Activated T-helper 1 cell treated with anti-CD3 and anti-CD28 coated beads, Interleukin-2, amount 50 U/mL, for 16 hours (primary cell): ENCODE measurements around the gene PDE6A.

ENCODE experiments used
- DNase-seq, 2 donors: peaks; one replicate each; pipeline ENCODE4 v3.0.0-alpha.2; 2020; ENCODE audit warnings: low read depth in 1 of 2, low spot score in 1 of 2

Gene PDE6A

DNA sequence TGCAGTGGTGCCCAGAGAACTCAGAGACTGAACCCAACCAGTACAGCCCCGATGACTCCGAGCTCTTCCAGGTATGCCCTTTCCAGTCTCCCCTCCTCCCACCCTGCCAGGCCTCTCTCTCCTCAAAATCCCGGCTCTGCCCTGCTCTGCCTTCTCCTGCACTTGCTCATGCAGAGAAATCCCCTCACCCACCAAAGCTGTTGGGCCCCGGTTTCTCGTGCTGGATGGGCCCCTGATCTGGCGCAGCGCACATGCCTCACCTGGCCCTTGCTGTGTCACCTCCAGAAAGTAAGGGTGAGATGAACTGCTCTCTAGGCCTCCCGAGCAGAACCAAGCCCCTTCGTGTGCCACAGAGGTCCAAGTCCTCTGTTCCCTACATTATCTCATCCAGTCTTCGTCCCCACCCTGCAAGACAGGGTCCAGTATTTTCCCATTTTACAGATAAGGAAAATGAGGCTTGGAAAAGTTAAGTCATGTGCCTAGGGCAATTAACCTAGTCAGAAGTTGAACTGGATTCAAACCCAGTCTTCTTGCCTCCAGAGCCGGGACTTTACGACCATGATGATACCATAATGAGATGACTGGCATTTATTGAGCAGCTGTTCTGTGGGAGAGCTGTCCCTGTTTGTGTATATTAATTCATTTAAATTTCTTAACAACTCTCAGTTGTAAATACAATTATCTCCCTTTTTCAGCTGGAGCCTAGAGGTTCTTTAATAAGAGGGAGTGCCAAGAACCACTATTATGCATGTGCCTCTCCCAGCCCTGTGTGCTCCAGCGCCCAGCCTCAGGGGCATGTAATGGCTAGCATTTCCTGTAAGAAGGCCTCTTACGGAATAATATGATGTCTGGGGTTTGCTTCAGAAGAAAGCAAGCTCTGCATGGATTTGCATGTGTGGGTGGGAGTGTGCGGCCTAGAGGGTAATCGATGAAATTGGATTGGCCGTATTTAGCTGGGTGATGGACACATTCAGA lies 123.8 kb downstream of the PDE6A start:
- no peak for DNase-seq

DNA sequence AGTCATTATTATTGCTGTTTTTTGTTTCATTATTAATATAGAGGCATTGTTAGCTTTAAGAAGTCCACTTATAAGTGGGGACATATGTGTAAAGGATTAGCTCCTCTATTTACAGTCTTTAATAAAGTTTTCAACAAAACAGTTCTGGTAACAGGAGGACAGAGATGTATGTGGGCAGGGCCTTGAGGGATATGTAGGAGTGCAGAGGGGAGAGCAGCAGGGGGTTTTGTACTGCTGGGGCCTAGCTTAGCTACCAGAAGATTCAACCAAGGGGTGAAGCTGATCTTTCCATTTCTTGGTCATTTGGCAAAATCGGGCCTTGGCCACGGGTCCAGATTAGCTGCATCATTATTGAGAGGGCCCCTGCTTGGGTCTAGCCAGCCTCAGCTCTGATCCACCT lies 124.6 kb downstream of the PDE6A start:
- no peak for DNase-seq

DNA sequence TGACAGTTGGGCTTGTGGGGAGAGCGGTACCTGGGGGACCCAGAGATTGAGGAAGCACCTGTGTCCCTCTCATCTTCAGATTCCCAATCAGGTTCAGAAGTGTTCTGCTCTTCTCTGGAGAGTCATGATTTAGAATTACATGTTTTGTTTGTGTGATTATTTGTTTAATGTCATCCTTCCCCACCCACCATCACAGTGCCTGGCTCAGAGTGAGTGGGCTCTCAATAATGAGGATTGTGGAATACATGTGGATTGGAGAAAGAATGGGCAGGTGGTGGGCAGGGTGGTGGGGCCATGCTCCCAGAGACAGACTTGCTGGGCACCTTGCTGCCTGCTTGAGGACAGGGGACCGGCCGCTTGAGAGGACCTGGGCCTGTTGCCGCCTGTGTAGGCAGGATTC lies 126.5 kb downstream of the PDE6A start:
- DNase-seq: no peak

DNA sequence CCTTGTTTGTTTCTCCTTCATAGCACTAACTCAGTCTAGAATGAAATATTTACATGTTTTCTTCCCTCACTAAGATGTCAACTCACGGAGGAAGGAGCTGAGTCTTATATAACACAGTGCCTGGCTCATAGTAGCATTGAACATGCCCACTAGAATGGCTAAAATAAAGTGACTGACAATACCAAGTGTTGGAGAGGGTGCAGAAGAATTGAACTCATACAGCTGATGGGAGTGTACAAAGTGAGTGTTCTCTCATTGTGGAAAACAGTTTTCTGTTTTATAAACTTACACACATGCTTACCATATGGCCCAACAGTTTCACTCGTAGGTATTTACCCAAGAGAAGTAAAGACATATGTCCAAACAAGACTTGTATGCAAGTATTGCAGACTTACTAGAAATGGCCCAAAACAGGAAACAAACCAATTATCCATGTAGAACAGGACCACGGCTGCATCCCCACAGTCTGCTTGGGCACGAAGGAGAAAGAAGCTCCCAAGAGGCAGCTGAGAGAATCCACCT lies 127.0 kb downstream of the PDE6A start:
- DNase-seq: no peak

DNA sequence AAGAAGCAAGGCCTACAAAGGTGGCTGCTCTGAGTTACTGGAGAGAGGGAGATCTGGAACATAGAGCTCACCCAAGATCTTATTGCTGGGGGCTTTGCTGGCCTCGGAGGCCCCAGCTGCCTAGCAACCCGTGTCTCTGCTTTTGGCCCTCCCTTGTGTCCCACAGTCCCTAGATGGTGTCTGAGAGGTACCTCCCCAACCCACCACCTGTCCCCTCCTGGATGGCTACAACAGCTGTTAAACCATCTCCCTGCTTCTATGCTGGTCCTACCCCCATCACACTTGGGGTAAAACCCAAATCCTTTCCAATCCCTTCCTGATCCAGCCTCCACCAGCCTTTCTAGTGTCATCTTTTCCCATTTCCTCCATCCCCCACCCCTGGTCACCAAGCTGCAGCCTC lies 127.9 kb downstream of the PDE6A start:
- DNase-seq: no peak

DNA sequence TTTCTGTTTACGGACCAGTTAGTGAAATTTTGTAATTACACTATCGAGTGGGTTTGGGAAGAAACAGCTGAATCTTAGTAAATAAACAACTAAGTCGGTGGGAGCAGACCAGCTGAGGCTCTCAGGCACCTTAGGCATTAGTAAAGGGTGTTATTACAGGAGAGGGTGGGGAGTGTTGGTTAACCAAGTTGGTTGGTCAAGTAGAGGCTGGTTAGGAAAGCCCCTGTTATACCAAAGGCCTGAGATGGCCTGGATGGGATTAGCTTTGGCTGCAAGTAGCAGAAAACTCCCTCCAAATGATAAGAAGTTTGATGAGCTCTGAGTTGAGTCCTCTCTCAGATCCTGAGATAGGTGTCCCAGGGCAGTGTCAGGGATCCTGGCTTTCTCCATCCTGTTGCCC lies 133.1 kb downstream of the PDE6A start:
- DNase-seq: no peak

DNA sequence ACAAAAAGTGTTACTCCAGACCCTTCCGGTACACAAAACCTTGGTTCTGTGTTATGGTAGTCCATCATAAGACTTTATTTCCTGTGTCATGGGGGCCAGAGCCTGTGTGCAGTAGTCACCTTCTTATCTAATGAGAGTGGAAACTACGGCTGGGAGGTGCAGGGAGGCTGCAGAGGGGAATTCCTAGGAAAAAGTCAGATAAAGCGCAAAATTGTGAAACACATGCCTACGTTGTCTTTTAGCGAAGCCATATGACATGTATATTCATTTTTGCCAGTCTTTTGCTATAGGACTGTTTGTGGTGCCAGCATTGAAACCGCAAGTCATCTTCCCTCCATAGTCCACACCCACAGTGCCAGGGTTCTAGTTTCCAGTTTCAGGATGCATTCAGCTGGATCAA lies 133.7 kb downstream of the PDE6A start:
- DNase-seq: no peak

DNA sequence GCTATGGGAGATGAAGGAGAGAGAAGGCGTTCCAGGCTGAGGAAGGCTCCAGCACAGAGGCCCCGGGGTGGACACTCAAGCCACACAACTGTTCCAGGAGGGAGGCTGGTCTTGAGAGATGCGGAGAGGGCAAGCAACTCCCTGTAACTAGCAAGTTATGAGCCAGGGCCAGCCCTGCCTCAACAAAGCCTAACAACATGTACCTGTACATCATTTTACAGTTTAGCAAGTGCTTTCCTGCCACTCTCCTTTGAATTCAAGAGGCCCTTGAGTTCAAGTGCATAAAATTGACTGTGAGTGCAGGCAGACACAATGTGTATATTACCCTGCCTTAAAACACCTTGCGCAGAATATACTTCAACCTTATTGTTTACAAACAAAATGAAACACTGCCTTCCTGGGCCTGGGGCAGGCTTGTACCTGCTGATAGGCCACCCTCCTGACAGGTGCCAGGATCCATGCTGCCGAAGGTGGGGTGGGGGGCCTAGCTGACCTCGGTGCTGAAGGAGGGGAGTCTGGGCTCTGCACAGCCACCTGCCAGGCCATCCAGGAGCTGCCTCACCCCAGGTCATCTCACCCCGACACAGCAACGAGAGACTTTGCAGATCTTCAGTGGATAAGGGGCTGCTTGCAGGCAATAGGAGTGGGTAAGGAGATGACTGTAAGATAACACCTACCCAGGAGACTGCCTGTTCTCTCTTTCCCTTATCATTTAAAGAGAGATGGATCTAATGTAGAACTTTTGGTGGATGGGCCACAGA lies 134.5 kb downstream of the PDE6A start:
- DNase-seq: no peak

DNA sequence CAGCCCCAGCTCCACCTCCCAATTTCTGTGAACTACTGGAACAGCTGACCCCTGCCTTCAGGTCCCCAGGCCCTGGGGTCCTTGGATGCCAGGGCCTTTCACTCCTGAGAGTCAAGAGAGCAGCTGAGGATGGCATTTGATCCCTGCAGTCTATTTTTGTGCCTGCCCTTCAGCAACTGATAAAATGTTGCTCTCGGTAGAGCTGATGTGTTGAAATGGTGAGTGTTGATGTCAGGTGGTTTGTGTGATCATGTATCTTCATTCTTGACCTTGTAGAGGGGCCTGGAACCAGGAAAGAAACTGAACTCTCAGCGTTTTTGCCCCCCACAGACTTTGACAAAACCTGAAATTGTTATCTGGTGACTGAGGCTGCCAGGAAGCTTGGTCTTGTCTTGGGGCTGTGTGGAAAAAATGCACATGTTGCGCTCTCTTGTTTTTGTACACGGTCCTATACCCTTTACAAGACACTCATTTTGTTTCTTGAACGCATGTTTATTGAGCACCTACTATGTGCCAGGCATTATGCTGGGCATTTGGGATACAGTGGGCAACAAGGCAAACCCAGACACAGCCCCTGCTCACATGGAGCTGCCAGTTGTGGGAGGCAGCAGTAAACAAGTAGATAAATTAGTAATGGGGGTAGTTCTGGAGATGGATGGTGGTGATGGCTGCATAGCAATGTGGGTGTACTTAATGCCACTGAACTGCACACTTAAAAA lies 136.2 kb downstream of the PDE6A start:
- DNase-seq: no peak
